Measurements from ENCODE around the gene TCERG1L.
"Not testable (repeated sequence)": the region's sequence is repeated elsewhere in the genome, so short reads cannot be mapped to it uniquely, and the experiment has no call there.

The TCERG1L gene

GRCh38 chr10:131311661-131312477 is at the start of gene TCERG1L:
Gene TCERG1L, minus strand, starts transcription at chr10:131311721. Its CDS starts 86 bp downstream, at chr10:131311635.
- no peak for DNase-seq (ENCODE audit: low read depth in 1 of 2, low spot score in 1 of 2)

GRCh38 chr10:131358741-131359442 is 47.4 kb upstream of the TCERG1L start:
- no peak for DNase-seq (ENCODE audit: low read depth in 1 of 2, low spot score in 1 of 2)

- DNase-seq (ENCODE audit: low read depth in 1 of 2, low spot score in 1 of 2): no peak
Observed at GRCh38 chr10:131356442-131356841, 44.9 kb upstream of the TCERG1L start.

- no peak for DNase-seq (ENCODE audit: low read depth in 1 of 2, low spot score in 1 of 2)
Observed at GRCh38 chr10:131355881-131356280, 44.4 kb upstream of the TCERG1L start.

- no peak for DNase-seq (ENCODE audit: low read depth in 1 of 2, low spot score in 1 of 2)
Observed at GRCh38 chr10:131355056-131355455, 43.5 kb upstream of the TCERG1L start.

GRCh38 chr10:131354380-131354779 is 42.9 kb upstream of the TCERG1L start:
- DNase-seq (ENCODE audit: low read depth in 1 of 2, low spot score in 1 of 2): no peak

- no peak for DNase-seq (ENCODE audit: low read depth in 1 of 2, low spot score in 1 of 2)
Observed at GRCh38 chr10:131352765-131353290, 41.3 kb upstream of the TCERG1L start.

GRCh38 chr10:131350660-131351059 is 39.1 kb upstream of the TCERG1L start:
- DNase-seq (ENCODE audit: low read depth in 1 of 2, low spot score in 1 of 2): no peak

GRCh38 chr10:131350245-131350644 is 38.7 kb upstream of the TCERG1L start:
- DNase-seq (ENCODE audit: low read depth in 1 of 2, low spot score in 1 of 2): no peak

- no peak for DNase-seq (ENCODE audit: low read depth in 1 of 2, low spot score in 1 of 2)
Observed at GRCh38 chr10:131346456-131346855, 34.9 kb upstream of the TCERG1L start.

- no peak for DNase-seq (ENCODE audit: low read depth in 1 of 2, low spot score in 1 of 2)
Observed at GRCh38 chr10:131345691-131346090, 34.2 kb upstream of the TCERG1L start.

GRCh38 chr10:131344747-131345146 is 33.2 kb upstream of the TCERG1L start:
- no peak for DNase-seq (ENCODE audit: low read depth in 1 of 2, low spot score in 1 of 2)

- no peak for DNase-seq (ENCODE audit: low read depth in 1 of 2, low spot score in 1 of 2)
Observed at GRCh38 chr10:131337741-131338140, 26.2 kb upstream of the TCERG1L start.

- no peak for DNase-seq (ENCODE audit: low read depth in 1 of 2, low spot score in 1 of 2)
Observed at GRCh38 chr10:131332821-131333220, 21.3 kb upstream of the TCERG1L start.

- DNase-seq (ENCODE audit: low read depth in 1 of 2, low spot score in 1 of 2): no peak
Observed at GRCh38 chr10:131323880-131324279, 12.4 kb upstream of the TCERG1L start.

GRCh38 chr10:131323025-131323424 is 11.5 kb upstream of the TCERG1L start:
- DNase-seq (ENCODE audit: low read depth in 1 of 2, low spot score in 1 of 2): no peak

GRCh38 chr10:131322575-131322974 is 11.1 kb upstream of the TCERG1L start:
- not testable (repeated sequence) for DNase-seq (ENCODE audit: low read depth in 1 of 2, low spot score in 1 of 2)

GRCh38 chr10:131320860-131321604 is 9.5 kb upstream of the TCERG1L start:
- no peak for DNase-seq (ENCODE audit: low read depth in 1 of 2, low spot score in 1 of 2)

GRCh38 chr10:131318814-131319213 is 7.3 kb upstream of the TCERG1L start:
- no peak for DNase-seq (ENCODE audit: low read depth in 1 of 2, low spot score in 1 of 2)

GRCh38 chr10:131318291-131318690 is 6.8 kb upstream of the TCERG1L start:
- DNase-seq (ENCODE audit: low read depth in 1 of 2, low spot score in 1 of 2): no peak

GRCh38 chr10:131316321-131317075 is 5.0 kb upstream of the TCERG1L start:
- no peak for DNase-seq (ENCODE audit: low read depth in 1 of 2, low spot score in 1 of 2)

Measured in stimulated activated CD4-positive, alpha-beta T cell treated with anti-CD3 and anti-CD28 coated beads, Interleukin-15, amount 100 ng/mL, for 1 hour (primary cell).